NCI-H69 (cell line): ENCODE results near the gene AJM1.
A peak's percentile ranks its signal among the peaks of the same experiment; 100 is the strongest.
"Not testable (repeated sequence)": the region's sequence is repeated elsewhere in the genome, so short reads cannot be mapped to it uniquely, and the experiment has no call there.

Source experiments
- DNase-seq: peaks from one replicate; lab custom pipeline; 2025; lab: John Stamatoyannopoulos, UW

The AJM1 gene

DNA sequence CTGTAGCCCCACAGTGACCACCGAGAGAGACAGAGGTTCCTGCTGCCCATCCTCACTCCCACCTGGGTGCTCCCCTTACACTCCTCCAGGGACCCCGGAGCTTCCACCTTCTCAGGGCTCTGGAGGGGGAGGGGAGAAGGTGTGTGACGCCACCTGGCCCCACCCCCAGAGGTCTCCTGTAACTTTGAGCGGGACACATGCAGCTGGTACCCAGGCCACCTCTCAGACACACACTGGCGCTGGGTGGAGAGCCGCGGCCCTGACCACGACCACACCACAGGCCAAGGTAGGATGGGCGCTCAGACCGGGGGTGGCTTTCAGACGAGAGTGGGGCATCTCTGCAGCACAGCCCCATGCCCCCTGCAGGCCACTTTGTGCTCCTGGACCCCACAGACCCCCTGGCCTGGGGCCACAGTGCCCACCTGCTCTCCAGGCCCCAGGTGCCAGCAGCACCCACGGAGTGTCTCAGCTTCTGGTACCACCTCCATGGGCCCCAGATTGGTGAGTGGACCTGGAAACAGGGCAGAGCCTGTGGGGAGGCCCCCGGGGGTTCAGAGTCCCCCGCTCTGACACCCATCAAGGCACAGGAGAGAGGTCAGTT, 14.4 kb downstream of the AJM1 start:
- no peak for DNase-seq

DNA sequence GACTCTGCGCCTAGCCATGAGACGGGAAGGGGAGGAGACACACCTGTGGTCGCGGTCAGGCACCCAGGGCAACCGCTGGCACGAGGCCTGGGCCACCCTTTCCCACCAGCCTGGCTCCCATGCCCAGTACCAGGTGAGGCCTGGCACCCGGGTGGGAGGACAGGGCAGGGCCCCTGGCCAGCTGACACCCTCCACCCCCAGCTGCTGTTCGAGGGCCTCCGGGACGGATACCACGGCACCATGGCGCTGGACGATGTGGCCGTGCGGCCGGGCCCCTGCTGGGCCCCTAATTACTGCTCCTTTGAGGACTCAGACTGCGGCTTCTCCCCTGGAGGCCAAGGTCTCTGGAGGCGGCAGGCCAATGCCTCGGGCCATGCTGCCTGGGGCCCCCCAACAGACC, 14.9 kb downstream of the AJM1 start:
- no peak for DNase-seq

DNA sequence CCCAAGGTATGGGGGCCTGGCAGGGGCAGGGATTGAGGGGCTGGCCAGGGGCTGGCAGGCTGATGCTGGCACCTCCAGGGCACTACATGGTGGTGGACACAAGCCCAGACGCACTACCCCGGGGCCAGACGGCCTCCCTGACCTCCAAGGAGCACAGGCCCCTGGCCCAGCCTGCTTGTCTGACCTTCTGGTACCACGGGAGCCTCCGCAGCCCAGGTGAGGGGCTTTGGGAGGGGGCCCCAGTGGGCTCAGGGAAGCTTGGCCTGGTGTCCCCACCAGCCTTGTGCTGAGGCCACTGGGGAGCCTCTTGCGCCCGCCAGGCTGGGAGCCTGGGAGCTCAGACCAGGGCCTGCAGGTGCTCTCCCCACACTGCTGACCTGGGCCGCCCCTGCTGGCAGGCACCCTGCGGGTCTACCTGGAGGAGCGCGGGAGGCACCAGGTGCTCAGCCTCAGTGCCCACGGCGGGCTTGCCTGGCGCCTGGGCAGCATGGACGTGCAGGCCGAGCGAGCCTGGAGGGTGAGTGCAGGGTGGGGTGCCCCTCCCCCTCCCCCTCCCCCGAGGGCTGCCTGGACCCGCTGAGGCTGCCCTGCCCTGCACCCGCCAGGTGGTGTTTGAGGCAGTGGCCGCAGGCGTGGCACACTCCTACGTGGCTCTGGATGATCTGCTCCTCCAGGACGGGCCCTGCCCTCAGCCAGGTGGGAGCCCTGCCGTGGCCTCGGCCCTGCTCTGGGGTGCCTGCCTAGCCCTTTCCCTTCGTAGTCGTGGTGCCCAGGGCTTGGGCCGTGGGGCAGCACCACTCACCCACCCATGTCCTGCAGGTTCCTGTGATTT, 15.5 kb downstream of the AJM1 start:
- peak; percentile 63 for DNase-seq

DNA sequence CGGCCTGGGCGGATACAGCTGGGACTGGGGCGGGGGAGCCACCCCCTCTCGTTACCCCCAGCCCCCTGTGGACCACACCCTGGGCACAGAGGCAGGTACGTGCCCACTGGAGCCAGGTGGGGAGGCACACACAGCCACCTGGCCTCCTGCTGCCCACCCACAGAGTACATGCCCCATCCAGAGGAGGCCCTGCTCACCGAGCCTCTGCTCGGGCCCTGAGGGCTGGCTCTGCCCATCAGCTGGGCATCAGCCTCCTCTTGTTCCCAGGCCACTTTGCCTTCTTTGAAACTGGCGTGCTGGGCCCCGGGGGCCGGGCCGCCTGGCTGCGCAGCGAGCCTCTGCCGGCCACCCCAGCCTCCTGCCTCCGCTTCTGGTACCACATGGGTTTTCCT, 16.2 kb downstream of the AJM1 start:
- DNase-seq: no peak

GRCh38 chr9:136858844-136859757, 16.8 kb downstream of the AJM1 start:
- DNase-seq: no peak

DNA sequence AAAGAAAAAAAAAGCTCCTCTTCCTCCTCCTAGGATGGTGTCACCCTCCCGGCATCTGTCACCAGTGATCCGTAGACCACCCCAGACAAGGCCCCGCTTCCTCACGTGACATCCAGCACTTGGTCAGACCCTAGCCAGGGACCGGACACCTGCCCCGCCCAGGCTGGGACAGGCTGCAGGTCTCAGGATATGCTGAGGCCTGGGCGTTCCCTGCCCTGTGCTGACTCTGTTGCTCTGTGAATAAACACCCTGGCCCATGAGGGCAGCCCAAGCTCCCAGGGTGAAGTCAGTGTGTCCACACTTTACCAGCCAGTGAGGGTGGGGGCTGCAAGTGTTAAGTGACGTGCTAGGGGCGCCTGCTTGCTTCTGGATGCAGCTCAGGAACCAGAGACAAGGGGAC, 18.3 kb downstream of the AJM1 start:
- DNase-seq: no peak

DNA sequence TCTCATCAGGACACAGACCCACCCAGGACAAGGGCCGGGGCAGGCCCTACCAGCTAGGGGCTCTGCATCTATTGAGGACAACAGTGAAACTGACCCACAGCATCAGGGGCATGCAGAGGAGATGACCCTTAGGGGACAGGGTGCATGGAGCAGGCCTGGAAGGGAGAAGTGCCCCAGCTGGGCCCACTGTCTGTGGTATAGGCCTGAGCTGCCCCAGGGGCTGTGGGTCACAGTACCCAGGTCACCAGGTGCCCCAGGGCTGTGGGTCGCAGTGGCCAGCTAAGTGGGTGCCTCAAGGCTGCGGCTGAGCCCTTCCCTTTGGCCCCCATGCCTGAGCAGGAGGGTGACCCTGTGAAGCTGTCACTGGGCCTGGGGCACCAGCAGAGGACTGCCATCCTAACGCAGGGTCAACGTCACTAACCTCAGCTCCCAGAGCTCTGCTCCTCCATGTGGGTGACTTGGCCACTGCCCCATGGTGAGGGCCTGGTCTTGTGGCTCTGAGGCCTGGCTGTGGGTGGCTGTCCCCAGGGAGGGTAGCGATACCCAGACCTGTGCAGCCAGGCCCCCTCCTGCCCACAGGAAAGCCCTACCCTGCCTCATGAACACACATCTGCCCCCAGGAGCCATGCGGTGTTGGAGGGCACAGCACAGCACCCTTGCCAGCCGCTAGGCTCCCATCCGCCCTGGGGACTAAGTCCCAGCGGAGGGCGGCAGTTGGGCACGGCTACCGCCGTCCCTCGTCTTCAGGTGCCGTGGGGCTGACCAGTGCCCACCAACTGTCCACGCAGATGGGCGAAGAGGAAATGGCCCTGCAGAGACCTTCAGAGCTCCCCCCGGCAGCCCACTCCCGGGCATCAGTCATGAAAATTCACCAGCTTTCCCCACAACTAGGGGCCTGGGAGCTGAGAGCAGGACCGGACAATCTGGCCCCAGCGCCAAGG, 18.9 kb downstream of the AJM1 start:
- DNase-seq: no peak

- no peak for DNase-seq
These were observed 19.7 kb downstream of the AJM1 start for GRCh38 chr9:136861874-136862457.

- no peak for DNase-seq
These were observed 20.8 kb downstream of the AJM1 start for GRCh38 chr9:136862849-136863622.

DNA sequence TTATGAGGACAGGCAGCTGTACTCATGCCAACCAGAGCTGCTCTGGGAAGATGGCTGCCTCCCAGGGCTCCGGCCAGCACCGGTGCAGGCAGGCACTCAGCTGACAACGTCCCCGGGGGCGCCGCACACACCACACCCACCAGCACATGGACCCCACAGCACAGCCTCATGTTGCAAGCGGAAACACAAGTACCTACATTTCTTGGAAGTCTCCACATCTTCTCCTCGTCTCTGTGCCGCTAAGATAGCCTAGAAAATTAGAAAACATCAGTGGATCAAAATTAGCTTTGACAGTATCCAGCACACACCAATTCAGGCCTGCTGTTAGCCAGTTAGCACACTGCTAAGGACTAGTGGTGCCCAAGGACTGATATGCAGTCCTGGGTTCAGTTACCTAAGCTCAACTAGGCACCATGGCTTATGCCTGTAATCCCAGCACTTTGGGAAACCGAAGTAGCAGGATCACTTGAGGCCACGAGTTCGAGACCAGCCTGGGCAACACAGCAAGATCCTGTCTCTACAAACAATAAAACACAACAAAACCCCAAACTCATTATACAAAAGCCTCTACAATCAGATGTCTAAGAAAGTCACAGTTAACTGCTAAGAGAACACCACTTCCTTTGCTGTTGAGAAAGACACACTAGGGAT, 21.5 kb downstream of the AJM1 start:
- no peak for DNase-seq

DNA sequence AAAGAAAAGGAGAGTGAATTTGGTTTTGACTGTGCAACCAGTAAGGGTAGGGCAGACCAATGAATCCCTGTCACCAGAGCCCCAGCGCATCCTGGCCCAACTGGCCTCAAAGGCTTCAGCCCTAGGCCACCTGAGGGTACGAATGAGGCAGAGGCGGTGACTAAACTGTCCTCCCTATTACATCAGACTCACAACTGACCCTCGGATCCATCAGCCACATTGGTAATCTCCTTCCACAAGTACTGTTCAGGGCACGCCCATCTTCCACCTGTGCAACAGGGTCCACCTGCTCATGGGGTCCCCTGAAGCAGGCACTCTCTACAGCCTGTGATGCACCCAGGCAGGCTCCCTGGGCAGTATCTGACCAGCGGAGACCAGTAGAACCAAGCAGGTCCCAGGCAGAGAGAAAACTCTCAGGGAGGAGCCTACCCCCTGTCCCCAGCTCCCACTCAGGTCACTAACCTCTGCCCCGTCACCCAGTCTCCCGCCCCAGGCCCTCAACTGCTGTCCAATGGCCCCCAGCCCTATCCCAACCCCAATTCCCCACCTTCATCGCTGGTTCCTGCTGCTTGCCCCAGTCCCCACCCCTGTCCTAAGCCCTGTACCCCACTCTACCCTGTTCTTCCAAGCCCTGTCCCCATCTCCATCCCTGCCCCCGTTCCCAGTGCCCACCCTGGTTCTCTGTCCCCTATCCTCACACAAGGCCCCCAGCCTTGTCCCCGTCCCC, 22.9 kb downstream of the AJM1 start:
- no peak for DNase-seq

DNA sequence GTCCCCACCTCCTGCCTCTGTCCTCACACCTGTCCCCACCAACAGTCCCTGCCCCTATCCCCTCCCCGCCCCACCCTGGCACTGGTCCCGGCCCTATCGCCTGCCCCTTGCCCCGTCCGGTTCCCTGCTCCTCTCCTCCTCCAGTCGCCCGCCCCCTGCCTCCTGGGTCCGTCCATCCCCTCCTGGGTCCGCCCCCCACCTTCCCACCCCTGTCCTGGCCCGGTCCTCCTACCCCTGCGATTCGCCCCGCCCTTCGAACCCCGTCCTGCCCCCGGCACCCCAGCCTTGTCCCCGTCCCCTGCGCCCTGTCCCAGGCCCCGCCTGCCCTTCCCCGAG, 23.5 kb downstream of the AJM1 start:
- DNase-seq: no peak

- not testable (repeated sequence) for DNase-seq
These were observed 24.7 kb downstream of the AJM1 start for GRCh38 chr9:136866898-136867421.

- no peak for DNase-seq
These were observed 25.2 kb downstream of the AJM1 start for GRCh38 chr9:136867480-136867879.

- DNase-seq: no peak
These were observed 25.6 kb downstream of the AJM1 start for GRCh38 chr9:136867917-136868316.

- no peak for DNase-seq
These were observed 26.4 kb downstream of the AJM1 start for GRCh38 chr9:136868644-136869043.

- not testable (repeated sequence) for DNase-seq
These were observed 27.3 kb downstream of the AJM1 start for GRCh38 chr9:136869611-136870010.

GRCh38 chr9:136875155-136875554, 32.9 kb downstream of the AJM1 start:
- no peak for DNase-seq

DNA sequence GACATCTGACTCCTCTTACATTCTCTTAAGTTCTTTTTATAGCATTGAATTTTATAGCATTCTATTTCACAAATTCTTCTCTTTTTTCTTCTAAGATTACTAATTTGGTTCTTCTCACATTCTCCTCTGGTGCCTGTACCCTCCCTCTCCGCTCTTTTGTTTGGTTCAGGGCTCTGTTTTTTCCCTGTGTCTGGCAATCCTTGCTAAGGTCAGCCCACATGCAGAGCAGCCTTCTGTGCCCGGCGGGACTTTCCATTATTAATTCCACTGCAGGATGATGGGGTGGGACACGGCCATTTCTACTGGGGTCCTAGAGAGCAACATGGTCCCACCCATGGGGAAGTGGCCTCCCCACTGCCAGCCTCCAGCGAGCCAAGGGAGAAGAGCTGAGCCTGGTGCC, 34.2 kb downstream of the AJM1 start:
- DNase-seq: no peak
